Transverse colon (tissue), 4 donors: Measurements from ENCODE around the gene DBNDD1. TPM values are rescaled to one million over a fixed set of nuclear protein-coding genes. Genes with fewer than 3 reads are reported as not detected.

Source experiments
- DNase-seq: peaks from one replicate; pipeline ENCODE4 v3.0.0-alpha.2; 2019
- H3K27ac ChIP-seq, 4 donors: fragments of 200-600 bp; sonication (generic); 2 replicates each; pipeline ENCODE4 v1.5.1; 2016 to 2018; ENCODE audit warnings: inconsistent platforms in 4 of 4
- H3K27me3 ChIP-seq: fragments of 200-600 bp; sonication (generic); 2 replicates; pipeline ENCODE4 v1.5.1; 2017; ENCODE audit warnings: inconsistent platforms
- H3K36me3 ChIP-seq, 4 donors: fragments of 200-600 bp; sonication (generic); 2 replicates each; pipeline ENCODE4 v1.5.1; 2017 to 2019; ENCODE audit warnings: inconsistent platforms in 4 of 4
- H3K4me1 ChIP-seq, 4 donors: fragments of 200-600 bp; sonication (generic); 2 replicates each; pipeline ENCODE4 v1.5.1; 2017 to 2020; ENCODE audit warnings: inconsistent platforms in 4 of 4
- H3K4me3 ChIP-seq, 4 donors: fragments of 200-600 bp; sonication (generic); 1 replicate in 1 of 4; 2 replicates in 3 of 4; pipeline versions ENCODE4 v1.5.1 to v1.6.1; 2017 to 2019; ENCODE audit warnings: inconsistent platforms in 4 of 4
- H3K9me3 ChIP-seq, 2 donors: fragments of 200-600 bp; sonication (generic); 2 replicates each; pipeline ENCODE4 v1.5.1; 2017 to 2019; ENCODE audit warnings: inconsistent platforms in 2 of 2
- EP300 ChIP-seq: sonication (generic); formaldehyde crosslinking; IDR thresholded peaks from one replicate; pipeline ENCODE4 v1.6.1; 2017; ENCODE audit warnings: antibody characterized with exemption, low read depth
- POLR2A ChIP-seq: fragments of 450-650 bp; IDR thresholded peaks from one replicate; pipeline ENCODE4 v1.6.1; 2016; ENCODE audit warnings: antibody characterized with exemption, mild to moderate bottlenecking, moderate library complexity
- POLR2AphosphoS5 ChIP-seq, 3 donors: sonication (generic); formaldehyde crosslinking; IDR thresholded peaks; one replicate each; pipeline ENCODE4 v1.6.1; 2016; ENCODE audit warnings: antibody characterized with exemption in 3 of 3
- WGBS, 2 donors: methylation state at CpG; one replicate each; pipeline ENCODE4 v1.1.5; 2018; ENCODE audit warnings: low coverage in 1 of 2; 5-methylcytosine and 5-hydroxymethylcytosine counted together
- in situ Hi-C, 4 donors: fragments of 200-750 bp; cut with MboI; loops; one replicate each; pipeline versions ENCODE4 v1.15.0 to v1.15.1; 2017; ENCODE audit warnings: low sequenced_read_pairs in 3 of 4, low pct_ligation_motif_present in 1 of 4, low pct_unique_long_range_greater_than_20kb in 1 of 4
- intact Hi-C: fragments of 100-400 bp; cut with DNase I; formaldehyde crosslinking; loops from one replicate; pipeline ENCODE4 v1.15.1; 2023; ENCODE audit warnings: low total_unique reads
- total RNA-seq, 4 donors: library from RNA; depleted of rRNA; stranded (reverse); fragments of >200 nt; gene quantifications; one replicate each; pipeline ENCODE4 v1.1.0, GENCODE V29; 2016
- TF ChIP-seq, protein P1 (sequence below), 5 experiments: fragments of 200-600 bp in 3 of 5; fragments of 450-650 bp in 2 of 5; sonication (generic) in 3 of 5; IDR thresholded peaks; 1 replicate in 2 of 5; 2 replicates in 3 of 5; pipeline ENCODE4 v1.5.1; 2016 to 2017; ENCODE audit warnings: antibody characterized with exemption in 5 of 5, inconsistent platforms in 3 of 5, mild to moderate bottlenecking in 2 of 5, moderate library complexity in 1 of 5

DBNDD1 gene
- total RNA-seq, 4 donors from 2014 or later, result 6.8 to 33.7 (median 14.2) TPM

DNA sequence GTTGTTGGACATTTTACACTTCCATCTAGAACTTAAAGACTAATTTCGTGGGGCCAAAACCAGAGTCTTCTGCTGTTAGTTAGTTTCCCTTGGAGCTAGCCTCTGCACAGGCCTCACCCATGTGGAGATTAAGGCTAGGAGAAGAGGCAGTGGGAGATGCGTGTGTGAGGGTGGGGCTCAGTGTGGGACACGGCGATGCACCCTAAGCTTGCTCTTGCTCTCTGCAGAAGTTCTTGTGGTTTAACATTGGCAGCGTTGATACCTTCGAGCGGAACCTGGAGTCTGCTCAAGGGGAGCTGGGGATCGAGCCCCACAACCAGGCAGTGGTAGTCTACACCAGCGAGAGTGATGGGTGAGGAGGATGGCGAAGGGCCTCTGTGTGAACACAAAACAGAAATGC is 34.0 kb downstream of the DBNDD1 start:
- intact Hi-C loops, result no loop called here
- no peak for DNase-seq
- H3K4me3 ChIP-seq, result no peak overlapping the region
- H3K4me1 ChIP-seq, result no peaks in the 10 kb centered on the region
- no peak overlapping the region for H3K27ac ChIP-seq
- peaks cover 0 to 55% (median 22%) of the 10 kb centered on the region in 4 donors for H3K36me3 ChIP-seq
- 93 to 100% methylated on average over 2 to 10 of the region's 10 CpGs for WGBS, 2 donors
- no peak for TF ChIP-seq EP300
- TF ChIP-seq, protein P1, sequence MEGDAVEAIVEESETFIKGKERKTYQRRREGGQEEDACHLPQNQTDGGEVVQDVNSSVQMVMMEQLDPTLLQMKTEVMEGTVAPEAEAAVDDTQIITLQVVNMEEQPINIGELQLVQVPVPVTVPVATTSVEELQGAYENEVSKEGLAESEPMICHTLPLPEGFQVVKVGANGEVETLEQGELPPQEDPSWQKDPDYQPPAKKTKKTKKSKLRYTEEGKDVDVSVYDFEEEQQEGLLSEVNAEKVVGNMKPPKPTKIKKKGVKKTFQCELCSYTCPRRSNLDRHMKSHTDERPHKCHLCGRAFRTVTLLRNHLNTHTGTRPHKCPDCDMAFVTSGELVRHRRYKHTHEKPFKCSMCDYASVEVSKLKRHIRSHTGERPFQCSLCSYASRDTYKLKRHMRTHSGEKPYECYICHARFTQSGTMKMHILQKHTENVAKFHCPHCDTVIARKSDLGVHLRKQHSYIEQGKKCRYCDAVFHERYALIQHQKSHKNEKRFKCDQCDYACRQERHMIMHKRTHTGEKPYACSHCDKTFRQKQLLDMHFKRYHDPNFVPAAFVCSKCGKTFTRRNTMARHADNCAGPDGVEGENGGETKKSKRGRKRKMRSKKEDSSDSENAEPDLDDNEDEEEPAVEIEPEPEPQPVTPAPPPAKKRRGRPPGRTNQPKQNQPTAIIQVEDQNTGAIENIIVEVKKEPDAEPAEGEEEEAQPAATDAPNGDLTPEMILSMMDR (IDR thresholded peaks at IDR 0.05), result no peak
- TF ChIP-seq POLR2A, result no peak
- no peak for TF ChIP-seq POLR2AphosphoS5 (IDR thresholded peaks at IDR 0.05)
- H3K9me3 ChIP-seq, result no peaks in the 10 kb centered on the region
- in situ Hi-C loops, result no loop called here
- H3K27me3 ChIP-seq, result no peaks in the 10 kb centered on the region

- H3K36me3 ChIP-seq, result peaks cover 0 to 54% (median 23%) of the 10 kb centered on the region in 4 donors
- no peak for DNase-seq
- intact Hi-C loops (no loop called here), in situ Hi-C loops (no loop called here)
- H3K27ac ChIP-seq, result no peak overlapping the region
- H3K9me3 ChIP-seq, result no peaks in the 10 kb centered on the region
- no peaks in the 10 kb centered on the region for H3K27me3 ChIP-seq
- H3K4me3 ChIP-seq, result no peak overlapping the region
- H3K4me1 ChIP-seq, result no peaks in the 10 kb centered on the region
- WGBS, 2 donors, result 89 to 100% methylated on average over 1 to 7 of the region's 7 CpGs
- no peak for TF ChIP-seq POLR2AphosphoS5 (IDR thresholded peaks at IDR 0.05)
- TF ChIP-seq, protein P1 (IDR thresholded peaks at IDR 0.05), result no peak
- no peak for TF ChIP-seq POLR2A
- no peak for TF ChIP-seq EP300
Measured at GRCh38 chr16:89984216-89984615, 35.0 kb downstream of the DBNDD1 start.

DNA sequence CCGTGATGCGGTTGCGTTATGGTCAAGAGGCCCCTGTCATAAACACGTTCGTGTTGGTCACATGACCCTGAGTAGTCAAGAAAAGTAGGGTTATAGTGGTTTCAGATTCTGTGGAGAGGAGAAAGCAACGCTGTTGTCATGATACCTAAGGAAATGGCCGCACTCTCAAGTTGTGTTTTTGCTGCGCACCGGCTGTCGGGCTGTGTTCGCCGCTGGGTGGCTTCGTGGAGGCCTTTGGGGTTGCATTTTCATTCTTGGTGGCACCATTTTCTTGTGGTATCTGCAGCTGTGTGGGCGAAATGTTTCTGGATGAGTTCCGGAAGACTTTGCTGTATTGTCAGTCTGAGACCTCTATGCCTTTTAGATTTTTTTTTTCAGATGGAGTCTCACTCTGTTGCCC is 35.7 kb downstream of the DBNDD1 start:
- 76% methylated on average over 15 of the region's 15 CpGs; no CpG with 5 or more reads in 1 of the 2 donors for WGBS, 2 donors
- H3K4me3 ChIP-seq, result no peak overlapping the region
- DNase-seq, result no peak
- H3K9me3 ChIP-seq, result no peaks in the 10 kb centered on the region
- no peaks in the 10 kb centered on the region for H3K27me3 ChIP-seq
- H3K4me1 ChIP-seq, result no peaks in the 10 kb centered on the region
- in situ Hi-C loops (no loop called here), intact Hi-C loops (no loop called here)
- TF ChIP-seq POLR2A (no peak), POLR2AphosphoS5 (IDR thresholded peaks at IDR 0.05) (no peak), EP300 (no peak)
- TF ChIP-seq, protein P1 (IDR thresholded peaks at IDR 0.05), result no peak
- H3K36me3 ChIP-seq, result peaks cover 0 to 48% (median 23%) of the 10 kb centered on the region in 4 donors
- no peak overlapping the region for H3K27ac ChIP-seq

- Histone ChIP-seq H3K27me3 (no peaks in the 10 kb centered on the region), H3K27ac (no peak overlapping the region), H3K4me1 (no peaks in the 10 kb centered on the region), H3K36me3 (peaks cover 0 to 48% (median 23%) of the 10 kb centered on the region in 4 donors), H3K9me3 (no peaks in the 10 kb centered on the region), H3K4me3 (no peak overlapping the region)
- DNase-seq, result no peak
- no peak for TF ChIP-seq POLR2A
- TF ChIP-seq, protein P1 (IDR thresholded peaks at IDR 0.05), result no peak
- TF ChIP-seq POLR2AphosphoS5 (IDR thresholded peaks at IDR 0.05), result no peak
- TF ChIP-seq EP300, result no peak
- intact Hi-C loops (no loop called here), in situ Hi-C loops (no loop called here)
- 93 to 100% methylated on average over 1 to 9 of the region's 9 CpGs for WGBS, 2 donors
Measured at GRCh38 chr16:89982318-89982717, 36.9 kb downstream of the DBNDD1 start.
